SH-SY5Y (cell line): Measurements from ENCODE around the gene PPFIA4.

ENCODE experiments used
- GATA2 ChIP-seq: IDR thresholded peaks from 2 replicates; pipeline ENCODE4 v1.6.1; 2011; ENCODE audit warnings: mild to moderate bottlenecking, low read depth, low read length
- GATA3 ChIP-seq: IDR thresholded peaks from 2 replicates; pipeline ENCODE4 v1.6.1; 2011; ENCODE audit warnings: low read depth, mild to moderate bottlenecking, low read length, moderate library complexity

DNA sequence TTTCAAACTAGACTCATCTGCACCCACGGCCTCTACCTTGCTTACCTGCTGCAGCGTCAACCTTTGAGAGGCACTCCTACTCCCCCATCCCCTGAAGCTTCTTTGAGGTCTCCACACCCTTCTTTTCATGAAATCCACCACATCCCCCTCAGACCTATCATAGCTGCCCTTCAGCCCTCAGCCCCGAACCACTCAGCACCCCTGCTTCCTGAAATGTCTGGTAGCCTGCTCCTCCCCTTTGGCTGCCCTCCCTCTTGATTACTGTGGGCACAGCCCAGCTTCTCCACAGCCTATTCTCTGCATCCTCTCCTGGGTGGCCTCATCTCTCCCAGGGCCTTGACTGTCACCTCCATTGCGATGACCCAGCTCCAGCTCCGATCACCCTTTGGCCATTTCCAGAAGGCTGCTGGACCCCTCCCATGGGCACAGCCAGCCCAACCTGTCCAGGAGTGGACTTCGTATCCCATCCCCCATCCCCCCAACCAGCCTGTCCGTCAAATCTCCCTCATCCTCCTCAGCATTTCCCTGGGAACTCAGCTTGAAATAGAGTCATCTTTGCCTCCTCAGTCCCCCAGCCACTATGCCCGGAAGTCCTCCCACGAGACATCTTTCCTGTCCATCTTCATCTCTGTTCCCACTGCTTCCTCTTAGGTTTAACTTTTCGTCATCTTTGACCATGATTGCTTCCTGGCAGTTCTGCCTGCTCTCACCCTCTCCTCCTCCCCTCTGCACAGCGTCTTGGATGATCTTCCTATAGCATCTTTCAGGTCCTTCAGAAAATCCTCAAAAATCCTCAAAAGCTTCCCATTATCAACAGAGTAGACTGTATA is 95.1 kb downstream of the PPFIA4 start:
- TF ChIP-seq GATA3 (no peak), GATA2 (no peak)
